GM23338 (cell line): Measurements from ENCODE around the gene DHFR2. TPM values are rescaled to one million over a fixed set of nuclear protein-coding genes. Genes with fewer than 3 reads are reported as not detected.

Experiments used
- ATAC-seq: fragments of 200-7000 bp; cut with Tn5 transposase; 3 replicates; pipeline ENCODE4 v1.9.1; 2020
- DNase-seq: peaks from one replicate; pipeline ENCODE4 v3.0.0-alpha.2; 2015; ENCODE audit warnings: low spot score
- H2AFZ ChIP-seq: fragments of 200-600 bp; sonication (generic); 2 replicates; pipeline ENCODE4 v1.8.0; 2016; ENCODE audit warnings: antibody characterized with exemption, mild to moderate bottlenecking, moderate library complexity
- H3F3A ChIP-seq: fragments of 200-600 bp; sonication (generic); replicated peaks from 2 replicates; pipeline ENCODE4 v1.8.0; 2017; ENCODE audit warnings: antibody characterized with exemption, mixed run types, low read depth
- H3K27ac ChIP-seq: fragments of 200-600 bp; sonication (generic); 2 replicates; pipeline ENCODE4 v1.6.1; 2016; ENCODE audit warnings: low read depth
- H3K27me3 ChIP-seq: fragments of 200-600 bp; sonication (generic); 2 replicates; pipeline ENCODE4 v1.8.0; 2016; ENCODE audit warnings: mild to moderate bottlenecking, mixed run types, moderate library complexity; ENCODE audit not compliant: insufficient read depth
- H3K36me3 ChIP-seq: fragments of 200-600 bp; sonication (generic); 2 replicates; pipeline ENCODE4 v1.8.0; 2016; ENCODE audit warnings: mild to moderate bottlenecking; ENCODE audit not compliant: insufficient read depth
- H3K4me1 ChIP-seq: fragments of 200-600 bp; sonication (generic); 2 replicates; pipeline ENCODE4 v1.8.0; 2016; ENCODE audit warnings: mild to moderate bottlenecking, moderate library complexity; ENCODE audit not compliant: insufficient read depth
- H3K4me2 ChIP-seq: fragments of 200-600 bp; sonication (generic); 2 replicates; pipeline ENCODE4 v1.7.1; 2017; ENCODE audit warnings: mixed run types
- H3K4me3 ChIP-seq: fragments of 200-600 bp; sonication (generic); 2 replicates; pipeline ENCODE4 v1.6.1; 2016; ENCODE audit warnings: mixed run types
- H3K79me2 ChIP-seq: fragments of 200-600 bp; sonication (generic); replicated peaks from 2 replicates; pipeline ENCODE4 v1.8.0; 2017; ENCODE audit warnings: mild to moderate bottlenecking; ENCODE audit not compliant: insufficient read depth
- H3K9me2 ChIP-seq: fragments of 200-600 bp; sonication (generic); 2 replicates; pipeline ENCODE4 v1.8.0; 2017; ENCODE audit not compliant: insufficient read depth
- H4K20me1 ChIP-seq: fragments of 200-600 bp; sonication (generic); replicated peaks from 2 replicates; pipeline ENCODE4 v1.8.0; 2017; ENCODE audit warnings: mild to moderate bottlenecking; ENCODE audit not compliant: insufficient read depth
- H3K27ac Mint-ChIP-seq: 2 replicates; pipeline ENCODE4 v1.8.0; 2020; ENCODE audit warnings: inconsistent platforms, mild to moderate bottlenecking, moderate library complexity, mixed read lengths
- H3K27me3 Mint-ChIP-seq: 3 replicates; pipeline ENCODE4 v1.8.0; 2022; ENCODE audit warnings: low read depth, mild to moderate bottlenecking, moderate library complexity, mixed read lengths, inconsistent platforms; ENCODE audit not compliant: insufficient read depth, poor library complexity
- H3K36me3 Mint-ChIP-seq: 3 replicates; pipeline ENCODE4 v1.8.0; 2021; ENCODE audit warnings: low read depth, mild to moderate bottlenecking, inconsistent platforms, moderate library complexity, mixed read lengths
- H3K4me1 Mint-ChIP-seq: 3 replicates; pipeline ENCODE4 v1.8.0; 2020; ENCODE audit warnings: mild to moderate bottlenecking, inconsistent platforms, mixed read lengths
- H3K4me3 Mint-ChIP-seq: 3 replicates; pipeline ENCODE4 v1.8.0; 2021; ENCODE audit warnings: moderate library complexity, mild to moderate bottlenecking, inconsistent platforms, mixed read lengths
- H3K9me3 Mint-ChIP-seq: 3 replicates; pipeline ENCODE4 v1.8.0; 2020; ENCODE audit warnings: moderate library complexity, mild to moderate bottlenecking, inconsistent platforms, mixed read lengths
- CREB1 ChIP-seq: fragments of 250-450 bp; sonication (Bioruptor Pico); IDR thresholded peaks from 2 replicates; pipeline ENCODE4 v1.5.0; 2020; ENCODE audit warnings: low read depth, mild to moderate bottlenecking, moderate library complexity
- CTCF ChIP-seq, 2 experiments: fragments of 200-600 bp in 1 of 2; sonication (generic) in 1 of 2; conservative IDR thresholded peaks; 2 replicates each; pipeline versions ENCODE4 v1.5.1 to v1.6.1; 2016 to 2017; ENCODE audit warnings: antibody characterized with exemption in 2 of 2, low read depth in 2 of 2, mild to moderate bottlenecking in 2 of 2, moderate library complexity in 1 of 2
- EZH2 ChIP-seq: fragments of 200-600 bp; sonication (generic); IDR thresholded peaks from one replicate; pipeline ENCODE4 v1.8.0; 2017; ENCODE audit warnings: antibody characterized with exemption, mild to moderate bottlenecking, low read depth; ENCODE audit not compliant: unreplicated experiment
- JUNB ChIP-seq: IDR thresholded peaks from one replicate; pipeline ENCODE4 v1.6.1; 2016; ENCODE audit warnings: antibody characterized with exemption; ENCODE audit not compliant: unreplicated experiment
- POLR2AphosphoS5 ChIP-seq: IDR thresholded peaks from 2 replicates; pipeline ENCODE4 v1.6.1; 2016; ENCODE audit warnings: antibody characterized with exemption, low read depth
- ZNF462 ChIP-seq: fragments of 250-450 bp; sonication (Bioruptor Pico); IDR thresholded peaks from 2 replicates; pipeline ENCODE4 v1.5.0; 2020; ENCODE audit warnings: mild to moderate bottlenecking, moderate library complexity
- polyA plus RNA-seq: library from polyadenylated mRNA; unstranded; fragments of >200 nt; fragmentation: Nextera tagmentation; extraction: Ambion mirVana; gene quantifications from 2 replicates; pipeline ENCODE4 v1.2.1, GENCODE V29; 2016
- total RNA-seq: library from RNA; depleted of rRNA; stranded (reverse); fragments of >200 nt; shearing (Covaris generic); gene quantifications from 2 replicates; pipeline ENCODE4 v1.2.3, GENCODE V29; 2014
- TF ChIP-seq, protein P1 (sequence below): IDR thresholded peaks from one replicate; pipeline ENCODE4 v1.6.1; 2018; ENCODE audit warnings: antibody characterized with exemption; ENCODE audit not compliant: unreplicated experiment
- TF ChIP-seq, protein P2 (sequence below): IDR thresholded peaks from 2 replicates; pipeline ENCODE4 v1.6.1; 2016; ENCODE audit warnings: antibody characterized with exemption

The DHFR2 gene
- total and polyA plus RNA-seq, 2 experiments from 2014 or later, result 1.1 to 1.6 TPM

DNA sequence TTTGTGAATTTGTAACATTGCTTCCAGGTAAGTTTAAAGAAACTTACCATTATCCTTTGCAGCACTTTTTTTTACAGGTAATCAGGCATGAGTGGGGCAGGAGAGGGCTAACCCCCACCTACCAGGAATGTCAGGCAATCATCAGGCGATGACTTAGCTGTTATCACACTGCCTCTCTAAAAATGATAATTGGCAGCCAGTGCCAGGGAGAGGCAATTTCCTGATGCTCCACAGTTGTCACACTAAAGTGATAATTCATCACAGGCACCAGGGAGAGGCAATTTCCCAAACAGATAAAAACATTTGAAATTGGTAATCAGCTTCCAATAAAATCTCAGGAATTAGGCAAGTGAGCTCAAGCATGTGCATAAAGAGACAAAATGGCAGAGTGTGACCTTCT, 26.4 kb upstream of the DHFR2 start:
- H3K4me3 ChIP-seq, result no peak overlapping the region
- H3F3A ChIP-seq, result no peaks in the 10 kb centered on the region
- no peaks in the 10 kb centered on the region for H4K20me1 ChIP-seq
- no peaks in the 10 kb centered on the region for H3K9me2 ChIP-seq
- ATAC-seq, result no peak
- no peak overlapping the region for H3K4me2 ChIP-seq
- H3K9me3 Mint-ChIP-seq, result no peaks in the 10 kb centered on the region
- no peak for DNase-seq
- no peak overlapping the region for H2AFZ ChIP-seq
- no peaks in the 10 kb centered on the region for H3K36me3 ChIP-seq
- no peaks in the 10 kb centered on the region for H3K27me3 Mint-ChIP-seq
- no peaks in the 10 kb centered on the region for H3K27me3 ChIP-seq
- no peak overlapping the region for H3K27ac ChIP-seq
- H3K79me2 ChIP-seq, result no peaks in the 10 kb centered on the region
- H3K4me1 ChIP-seq, result no peaks in the 10 kb centered on the region
- no peak for TF ChIP-seq POLR2AphosphoS5
- no peak for TF ChIP-seq CREB1
- TF ChIP-seq, protein P1, sequence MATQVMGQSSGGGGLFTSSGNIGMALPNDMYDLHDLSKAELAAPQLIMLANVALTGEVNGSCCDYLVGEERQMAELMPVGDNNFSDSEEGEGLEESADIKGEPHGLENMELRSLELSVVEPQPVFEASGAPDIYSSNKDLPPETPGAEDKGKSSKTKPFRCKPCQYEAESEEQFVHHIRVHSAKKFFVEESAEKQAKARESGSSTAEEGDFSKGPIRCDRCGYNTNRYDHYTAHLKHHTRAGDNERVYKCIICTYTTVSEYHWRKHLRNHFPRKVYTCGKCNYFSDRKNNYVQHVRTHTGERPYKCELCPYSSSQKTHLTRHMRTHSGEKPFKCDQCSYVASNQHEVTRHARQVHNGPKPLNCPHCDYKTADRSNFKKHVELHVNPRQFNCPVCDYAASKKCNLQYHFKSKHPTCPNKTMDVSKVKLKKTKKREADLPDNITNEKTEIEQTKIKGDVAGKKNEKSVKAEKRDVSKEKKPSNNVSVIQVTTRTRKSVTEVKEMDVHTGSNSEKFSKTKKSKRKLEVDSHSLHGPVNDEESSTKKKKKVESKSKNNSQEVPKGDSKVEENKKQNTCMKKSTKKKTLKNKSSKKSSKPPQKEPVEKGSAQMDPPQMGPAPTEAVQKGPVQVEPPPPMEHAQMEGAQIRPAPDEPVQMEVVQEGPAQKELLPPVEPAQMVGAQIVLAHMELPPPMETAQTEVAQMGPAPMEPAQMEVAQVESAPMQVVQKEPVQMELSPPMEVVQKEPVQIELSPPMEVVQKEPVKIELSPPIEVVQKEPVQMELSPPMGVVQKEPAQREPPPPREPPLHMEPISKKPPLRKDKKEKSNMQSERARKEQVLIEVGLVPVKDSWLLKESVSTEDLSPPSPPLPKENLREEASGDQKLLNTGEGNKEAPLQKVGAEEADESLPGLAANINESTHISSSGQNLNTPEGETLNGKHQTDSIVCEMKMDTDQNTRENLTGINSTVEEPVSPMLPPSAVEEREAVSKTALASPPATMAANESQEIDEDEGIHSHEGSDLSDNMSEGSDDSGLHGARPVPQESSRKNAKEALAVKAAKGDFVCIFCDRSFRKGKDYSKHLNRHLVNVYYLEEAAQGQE, result no peak
- TF ChIP-seq JUNB, result no peak
- TF ChIP-seq, protein P2, sequence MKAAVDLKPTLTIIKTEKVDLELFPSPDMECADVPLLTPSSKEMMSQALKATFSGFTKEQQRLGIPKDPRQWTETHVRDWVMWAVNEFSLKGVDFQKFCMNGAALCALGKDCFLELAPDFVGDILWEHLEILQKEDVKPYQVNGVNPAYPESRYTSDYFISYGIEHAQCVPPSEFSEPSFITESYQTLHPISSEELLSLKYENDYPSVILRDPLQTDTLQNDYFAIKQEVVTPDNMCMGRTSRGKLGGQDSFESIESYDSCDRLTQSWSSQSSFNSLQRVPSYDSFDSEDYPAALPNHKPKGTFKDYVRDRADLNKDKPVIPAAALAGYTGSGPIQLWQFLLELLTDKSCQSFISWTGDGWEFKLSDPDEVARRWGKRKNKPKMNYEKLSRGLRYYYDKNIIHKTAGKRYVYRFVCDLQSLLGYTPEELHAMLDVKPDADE, result no peak
- no peak for TF ChIP-seq ZNF462 (CRISPR knock-in tag)
- TF ChIP-seq CTCF (conservative IDR thresholded peaks at IDR 0.05; ENCODE audit: low read depth in 2 of 2), result no peak
- no peak for TF ChIP-seq EZH2
- no peak overlapping the region for H3K4me3 Mint-ChIP-seq
- H3K36me3 Mint-ChIP-seq, result no peaks in the 10 kb centered on the region; the same call in 2 of the 3 replicates
- no peaks in the 10 kb centered on the region for H3K4me1 Mint-ChIP-seq
- no peak overlapping the region for H3K27ac Mint-ChIP-seq
